NCI-H2227 treated with DMSO at 0.1 percent for 48 hours (cell line): Measurements from ENCODE around the gene MSI2.

Experiments used
- DNase-seq: peaks from one replicate; lab custom pipeline; 2025; lab: John Stamatoyannopoulos, UW

The MSI2 gene

GRCh38 chr17:57416369-57416768, 160.0 kb downstream of the MSI2 start:
- no peak for DNase-seq

DNA sequence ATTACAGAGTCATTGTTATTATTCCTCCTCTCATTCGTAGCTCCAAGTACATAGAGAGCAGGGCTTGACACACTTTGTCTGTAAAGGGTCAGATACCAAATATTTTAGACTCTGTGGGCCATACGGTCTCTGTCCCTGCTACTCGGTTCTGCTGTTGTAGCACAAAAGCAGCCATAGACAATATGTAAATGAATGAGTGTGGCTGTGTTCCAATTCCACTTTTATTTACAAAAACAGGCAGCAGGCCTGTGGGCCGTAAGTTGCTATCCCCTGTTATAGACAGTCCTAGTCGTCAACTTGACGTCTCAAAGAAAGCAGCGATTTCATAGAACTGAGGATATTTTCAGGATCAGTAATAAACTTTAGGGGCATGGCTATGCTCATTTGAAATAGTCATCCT, 161.6 kb downstream of the MSI2 start:
- no peak for DNase-seq

- no peak for DNase-seq
These were observed 162.3 kb downstream of the MSI2 start for GRCh38 chr17:57418463-57419246.

- DNase-seq, result peak; percentile 95
These were observed 163.7 kb downstream of the MSI2 start for GRCh38 chr17:57419940-57420550.

DNA sequence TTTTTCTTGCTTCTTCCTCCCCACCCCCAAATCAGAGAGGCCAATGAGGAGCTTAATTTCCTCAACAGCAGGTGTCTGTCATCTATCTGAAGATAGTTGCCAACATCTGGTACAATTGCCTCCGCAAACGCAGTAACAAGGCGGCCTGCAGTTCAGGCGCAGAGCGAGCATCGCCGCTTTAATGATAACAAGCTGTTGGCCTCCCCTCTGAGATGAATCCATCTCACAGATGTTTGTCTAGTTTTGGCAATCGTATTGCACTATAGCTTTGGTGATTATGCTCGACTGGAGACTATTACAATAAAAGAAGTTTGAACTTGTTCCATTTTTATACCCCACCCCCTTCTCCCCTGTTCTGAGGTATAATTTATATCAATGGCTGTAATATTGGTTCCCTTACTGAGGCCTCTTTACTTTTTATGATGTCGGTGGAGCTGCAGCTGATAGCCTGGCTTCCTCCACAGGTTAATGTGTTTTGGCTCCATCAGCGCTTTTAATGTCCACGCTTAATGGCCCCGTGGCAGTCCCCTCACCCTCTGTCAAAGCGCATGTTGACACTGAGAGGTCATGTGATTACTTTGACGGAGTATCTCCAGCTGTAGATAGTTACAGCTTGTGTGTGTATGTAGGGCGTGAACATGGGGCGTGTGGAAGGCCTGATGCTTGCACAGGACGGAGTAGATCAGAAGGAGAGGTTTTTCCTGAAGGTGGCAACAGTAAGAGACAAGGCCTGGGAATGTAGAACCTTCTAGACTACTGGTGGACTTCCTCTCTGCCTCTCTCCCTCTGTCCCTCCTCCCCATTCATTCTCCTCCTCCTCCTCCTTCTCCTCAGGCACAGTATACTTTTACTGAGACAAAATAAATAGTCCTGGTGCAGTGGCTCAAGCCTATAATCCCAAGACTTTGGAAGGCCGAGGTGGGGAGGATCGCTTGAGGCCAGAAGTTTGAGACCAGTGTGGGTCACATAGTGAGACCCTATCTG, 164.7 kb downstream of the MSI2 start:
- DNase-seq, result peak; percentile 95

- DNase-seq, result no peak
These were observed 166.3 kb downstream of the MSI2 start for GRCh38 chr17:57422574-57423164.

- DNase-seq, result no peak
These were observed 167.2 kb downstream of the MSI2 start for GRCh38 chr17:57423541-57423940.

- no peak for DNase-seq
These were observed 167.9 kb downstream of the MSI2 start for GRCh38 chr17:57424273-57424672.

- DNase-seq, result no peak
These were observed 168.5 kb downstream of the MSI2 start for GRCh38 chr17:57424777-57425188.

GRCh38 chr17:57425431-57425830, 169.1 kb downstream of the MSI2 start:
- peak; percentile 89 for DNase-seq

DNA sequence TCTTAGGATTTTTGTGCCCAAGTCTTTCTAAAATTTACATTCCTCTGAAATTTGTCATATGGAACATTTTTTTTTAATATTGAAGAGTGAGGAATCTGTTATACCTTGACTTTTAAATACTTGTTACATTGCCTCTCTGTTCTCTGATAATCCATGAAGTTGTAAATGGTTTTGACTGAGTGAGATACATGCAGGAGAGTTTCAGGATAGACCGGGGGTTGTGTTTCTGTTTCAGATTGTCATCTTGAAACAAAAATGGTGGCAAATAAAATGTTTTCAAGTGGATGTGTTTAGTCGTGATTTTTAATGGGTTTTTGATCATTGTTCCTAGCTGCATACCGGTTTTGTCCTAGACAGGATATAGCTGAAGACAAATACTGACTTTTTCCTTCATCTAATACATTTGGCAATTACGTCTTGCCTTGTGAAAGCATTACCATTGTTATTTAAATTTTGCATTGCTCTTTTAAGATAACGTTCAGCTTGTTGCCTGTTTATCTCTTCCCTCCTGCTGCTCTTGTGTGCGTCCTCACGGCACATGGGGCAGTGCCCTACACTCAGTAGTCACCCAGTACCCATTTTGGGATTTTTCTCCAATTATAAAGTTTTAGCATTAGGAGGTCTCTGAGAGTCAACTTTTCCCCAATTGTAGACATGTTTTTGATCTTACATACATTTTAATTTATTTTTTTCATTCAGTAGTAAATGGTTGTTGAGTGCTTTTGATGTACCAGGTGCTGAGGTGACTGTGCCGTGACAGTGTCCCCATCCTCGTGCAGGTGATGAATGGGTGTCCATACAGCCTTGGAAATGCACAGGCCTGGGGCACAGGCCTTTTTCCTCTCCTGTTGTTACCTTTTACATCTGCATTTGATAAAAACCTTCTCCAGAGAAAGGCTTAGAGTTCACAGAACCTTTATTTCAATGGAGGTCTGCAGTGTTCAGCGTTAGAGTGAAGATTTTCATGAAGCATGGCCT, 169.9 kb downstream of the MSI2 start:
- DNase-seq, result peak; percentile 77

- no peak for DNase-seq
These were observed 173.6 kb downstream of the MSI2 start for GRCh38 chr17:57429966-57430365.

DNA sequence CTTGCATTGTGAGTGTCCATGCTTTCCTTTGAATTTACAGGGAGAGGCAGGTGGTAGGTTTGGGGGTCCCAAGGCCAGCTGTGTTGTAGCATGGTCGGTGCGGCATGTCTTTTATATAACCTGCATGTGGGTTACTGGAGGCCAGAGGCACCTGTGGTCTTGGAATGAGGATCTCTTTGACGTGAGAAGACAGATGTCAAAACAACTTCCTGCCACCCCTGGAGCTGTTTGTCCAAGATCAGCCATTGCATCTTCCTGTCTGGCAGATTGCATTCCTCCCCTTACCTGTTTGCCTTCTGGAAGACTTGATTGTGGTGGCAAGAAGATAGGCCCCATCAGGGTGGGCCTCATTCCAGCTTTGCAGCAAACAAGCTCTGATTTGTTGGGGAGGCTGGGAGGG, 175.1 kb downstream of the MSI2 start:
- no peak for DNase-seq

- no peak for DNase-seq
These were observed 176.4 kb downstream of the MSI2 start for GRCh38 chr17:57432507-57433277.

DNA sequence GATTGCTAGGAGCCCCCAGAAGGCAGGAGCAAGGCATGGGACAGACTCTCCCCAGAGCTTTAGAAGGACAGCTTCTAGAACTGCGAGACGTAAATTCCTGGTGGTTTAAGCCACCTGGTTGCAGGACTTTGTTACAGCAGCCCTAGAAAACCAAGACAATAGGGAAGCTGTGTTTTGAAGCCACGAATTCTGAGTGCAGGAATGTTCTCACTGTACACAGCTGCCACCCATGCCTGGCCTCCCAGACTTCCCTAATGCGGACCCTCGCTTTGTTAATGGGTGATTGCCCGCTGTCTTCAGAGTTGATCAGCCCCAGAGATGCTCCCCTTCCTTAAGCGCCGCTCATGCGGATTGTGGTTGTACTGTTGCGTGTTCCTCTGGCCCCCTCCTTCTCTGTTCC, 177.1 kb downstream of the MSI2 start:
- no peak for DNase-seq

DNA sequence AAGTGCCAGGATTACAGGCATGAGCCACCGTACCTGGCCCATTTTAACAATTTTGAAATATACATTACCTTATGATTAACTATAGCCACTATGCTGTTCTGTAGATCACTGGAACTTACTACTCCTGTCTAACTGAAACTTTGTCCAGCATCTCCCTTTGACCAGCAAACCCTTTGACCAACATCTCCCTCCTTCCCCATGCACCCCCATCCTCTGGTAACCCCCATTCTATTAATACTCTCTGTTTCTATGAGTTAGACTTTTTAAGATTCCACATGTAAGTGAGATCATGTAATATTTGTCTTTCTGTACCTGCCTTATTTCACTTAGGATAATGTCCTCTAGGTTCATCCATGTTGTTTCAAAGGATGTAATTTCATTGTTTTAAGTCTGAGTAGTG, 178.0 kb downstream of the MSI2 start:
- no peak for DNase-seq

DNA sequence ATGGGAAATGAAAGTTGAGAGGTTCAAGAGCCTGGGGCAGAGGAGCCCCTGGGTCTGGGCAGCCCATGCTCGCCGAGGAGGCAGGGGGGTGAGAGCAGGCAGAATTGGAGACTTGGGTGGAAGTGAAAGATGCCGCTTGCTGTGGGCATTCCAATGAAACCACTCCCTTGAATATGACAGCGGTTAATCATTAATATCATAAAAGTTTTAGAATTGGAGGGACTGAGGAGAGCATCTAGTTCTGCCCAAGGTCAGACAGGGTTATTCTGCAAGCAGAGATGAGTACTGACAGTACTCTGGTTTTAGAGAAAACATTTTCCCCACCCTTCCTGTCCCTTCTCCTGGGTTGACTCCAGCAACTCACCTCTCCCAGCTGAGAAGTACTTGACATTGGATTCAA, 180.2 kb downstream of the MSI2 start:
- no peak for DNase-seq

- no peak for DNase-seq
These were observed 181.9 kb downstream of the MSI2 start for GRCh38 chr17:57438066-57438731.

- DNase-seq, result no peak
These were observed 183.3 kb downstream of the MSI2 start for GRCh38 chr17:57439651-57440050.
